Ramos (cell line): ENCODE data around the gene LYZ.

Experiments used
- in situ Hi-C: fragments of 300-500 bp; cut with MboI; formaldehyde crosslinking; loops from one replicate; pipeline ENCODE4 v1.14.3; 2022; ENCODE audit warnings: low sequenced_read_pairs; ENCODE audit not compliant: unreplicated experiment

Gene LYZ

GRCh38 chr12:69366796-69367195 lies 18.6 kb downstream of the LYZ start:
- in situ Hi-C loops: loop anchor here (25.0 kb wide), 1 partner anchor 221 kb away; the partner anchor contains the start of gene CCT2

- in situ Hi-C loops: loop anchor here (25.0 kb wide), 1 partner anchor 219 kb away; the partner anchor contains the start of gene CCT2
Observed at GRCh38 chr12:69368171-69368570, 20.0 kb downstream of the LYZ start.

GRCh38 chr12:69383074-69383473 lies 34.9 kb downstream of the LYZ start:
- in situ Hi-C loops: no loop called here

- in situ Hi-C loops: no loop called here
Observed at GRCh38 chr12:69385038-69385437, 36.9 kb downstream of the LYZ start.

- in situ Hi-C loops: no loop called here
Observed at GRCh38 chr12:69386921-69387320, 38.7 kb downstream of the LYZ start.

GRCh38 chr12:69388371-69388770 lies 40.2 kb downstream of the LYZ start:
- in situ Hi-C loops: no loop called here

- in situ Hi-C loops: no loop called here
Observed at GRCh38 chr12:69389831-69390230, 41.6 kb downstream of the LYZ start.

- in situ Hi-C loops: no loop called here
Observed at GRCh38 chr12:69392179-69392928, 44.2 kb downstream of the LYZ start.

GRCh38 chr12:69396041-69396440 lies 47.9 kb downstream of the LYZ start:
- in situ Hi-C loops: no loop called here

- in situ Hi-C loops: no loop called here
Observed at GRCh38 chr12:69396963-69397362, 48.8 kb downstream of the LYZ start.

- in situ Hi-C loops: no loop called here
Observed at GRCh38 chr12:69397978-69398377, 49.8 kb downstream of the LYZ start.

GRCh38 chr12:69401940-69402339 lies 53.8 kb downstream of the LYZ start:
- in situ Hi-C loops: no loop called here
